HEK293 (cell line): ENCODE results near the gene CEP170B.
A peak's percentile ranks its signal among the peaks of the same experiment; 100 is the strongest.

Experiments used
- CTCF ChIA-PET: fragments of 350-600 bp; formaldehyde crosslinking; extraction: SDS; loops from one replicate; lab custom pipeline; 2021; ENCODE audit warnings: antibody characterized with exemption; lab: Yijun Ruan, JAX
- POLR2A ChIA-PET: fragments of 300-600 bp; formaldehyde crosslinking; extraction: SDS; loops from one replicate; lab custom pipeline; 2020; ENCODE audit warnings: antibody characterized with exemption, inconsistent platforms; lab: Yijun Ruan, JAX
- H3K27ac ChIP-seq: fragments of 200-500 bp; sonication (Bioruptor generic); 2 replicates; pipeline ENCODE4 v1.5.1; 2014; ENCODE audit warnings: low read depth, low read length, control low read depth, inconsistent platforms; ENCODE audit errors: extremely low read depth
- H3K36me3 ChIP-seq, 2 experiments: fragments of 200-500 bp in 1 of 2; sonication (Bioruptor generic) in 1 of 2; 1 replicate in 1 of 2; 2 replicates in 1 of 2; pipeline ENCODE4 v1.5.1; 2014 to 2017; ENCODE audit warnings: inconsistent platforms in 2 of 2, low read length in 2 of 2; ENCODE audit not compliant: control insufficient read depth in 2 of 2, insufficient read depth in 1 of 2
- H3K4me1 ChIP-seq: fragments of 200-500 bp; sonication (Bioruptor generic); 2 replicates; pipeline ENCODE4 v1.5.1; 2014; ENCODE audit warnings: mild to moderate bottlenecking, low read length, inconsistent platforms; ENCODE audit not compliant: control insufficient read depth, insufficient read depth
- H3K4me3 ChIP-seq: 2 replicates; pipeline ENCODE4 v1.5.1; 2011; ENCODE audit warnings: low read depth, mild to moderate bottlenecking, control low read depth, low read length, moderate library complexity
- H3K9me3 ChIP-seq: fragments of 200-500 bp; sonication (Bioruptor generic); 2 replicates; pipeline ENCODE4 v1.5.1; 2014; ENCODE audit warnings: low read depth, low read length, inconsistent platforms; ENCODE audit not compliant: control insufficient read depth, insufficient read depth
- FEZF1 ChIP-seq: fragments of 450-650 bp; formaldehyde crosslinking; IDR thresholded peaks from 2 replicates; pipeline ENCODE4 v1.5.1; 2016; ENCODE audit warnings: missing biosample characterization, missing genetic modification characterization
- GLI4 ChIP-seq: fragments of 450-650 bp; formaldehyde crosslinking; IDR thresholded peaks from 2 replicates; pipeline ENCODE4 v1.5.1; 2016; ENCODE audit warnings: missing biosample characterization, missing genetic modification characterization
- GLIS1 ChIP-seq: fragments of 450-650 bp; formaldehyde crosslinking; IDR thresholded peaks from 2 replicates; pipeline ENCODE4 v1.5.1; 2016; ENCODE audit warnings: missing biosample characterization, missing genetic modification characterization
- SP3 ChIP-seq: fragments of 450-650 bp; formaldehyde crosslinking; IDR thresholded peaks from 2 replicates; pipeline ENCODE4 v1.5.1; 2016; ENCODE audit warnings: missing biosample characterization, missing genetic modification characterization
- SP7 ChIP-seq: fragments of 450-650 bp; formaldehyde crosslinking; IDR thresholded peaks from 2 replicates; pipeline ENCODE4 v1.5.1; 2016; ENCODE audit warnings: missing biosample characterization, missing genetic modification characterization
- ZBTB1 ChIP-seq: fragments of 450-650 bp; formaldehyde crosslinking; IDR thresholded peaks from 2 replicates; pipeline ENCODE4 v1.5.1; 2016; ENCODE audit warnings: missing biosample characterization, missing genetic modification characterization
- ZBTB20 ChIP-seq: fragments of 450-650 bp; formaldehyde crosslinking; IDR thresholded peaks from 2 replicates; pipeline ENCODE4 v1.5.1; 2016; ENCODE audit warnings: missing biosample characterization, missing genetic modification characterization
- ZBTB8A ChIP-seq: fragments of 450-650 bp; formaldehyde crosslinking; IDR thresholded peaks from 2 replicates; pipeline ENCODE4 v1.5.1; 2016; ENCODE audit warnings: missing biosample characterization, missing genetic modification characterization
- ZNF184 ChIP-seq: fragments of 450-650 bp; IDR thresholded peaks from 2 replicates; pipeline ENCODE4 v1.5.1; 2018; ENCODE audit warnings: missing biosample characterization, mild to moderate bottlenecking, missing genetic modification characterization
- ZNF19 ChIP-seq: fragments of 450-650 bp; formaldehyde crosslinking; IDR thresholded peaks from 2 replicates; pipeline ENCODE4; 2016; ENCODE audit warnings: missing biosample characterization, missing genetic modification characterization, low read depth
- ZNF335 ChIP-seq: fragments of 450-650 bp; formaldehyde crosslinking; conservative IDR thresholded peaks from 2 replicates; pipeline ENCODE4 v1.5.1; 2016; ENCODE audit warnings: missing biosample characterization, missing genetic modification characterization
- ZNF521 ChIP-seq: fragments of 450-650 bp; formaldehyde crosslinking; IDR thresholded peaks from 2 replicates; pipeline ENCODE4 v1.5.1; 2017; ENCODE audit warnings: missing biosample characterization, mild to moderate bottlenecking, missing genetic modification characterization
- ZNF544 ChIP-seq: fragments of 450-650 bp; formaldehyde crosslinking; IDR thresholded peaks from 2 replicates; pipeline ENCODE4 v1.5.0; 2017; ENCODE audit warnings: missing biosample characterization, missing genetic modification characterization
- ZNF558 ChIP-seq: fragments of 450-650 bp; formaldehyde crosslinking; IDR thresholded peaks from 2 replicates; pipeline ENCODE4 v1.5.1; 2016; ENCODE audit warnings: missing biosample characterization, missing genetic modification characterization
- ZNF560 ChIP-seq: fragments of 450-650 bp; formaldehyde crosslinking; IDR thresholded peaks from 2 replicates; pipeline ENCODE4 v1.5.1; 2017; ENCODE audit warnings: missing biosample characterization, missing genetic modification characterization, borderline replicate concordance
- ZNF561 ChIP-seq: fragments of 450-650 bp; IDR thresholded peaks from 2 replicates; pipeline ENCODE4 v1.5.1; 2018; ENCODE audit warnings: missing biosample characterization, missing genetic modification characterization, borderline replicate concordance
- ZNF623 ChIP-seq: fragments of 450-650 bp; formaldehyde crosslinking; IDR thresholded peaks from 2 replicates; pipeline ENCODE4 v1.5.1; 2016; ENCODE audit warnings: missing biosample characterization, missing genetic modification characterization
- ZNF747 ChIP-seq: fragments of 450-650 bp; formaldehyde crosslinking; IDR thresholded peaks from 2 replicates; pipeline ENCODE4 v1.5.1; 2016; ENCODE audit warnings: missing biosample characterization, missing genetic modification characterization
- ZNF768 ChIP-seq: fragments of 450-650 bp; formaldehyde crosslinking; IDR thresholded peaks from 2 replicates; pipeline ENCODE4 v1.5.1; 2018; ENCODE audit warnings: missing biosample characterization, mild to moderate bottlenecking, missing genetic modification characterization
- ZSCAN30 ChIP-seq: fragments of 450-650 bp; IDR thresholded peaks from 2 replicates; pipeline ENCODE4 v1.5.1; 2018; ENCODE audit warnings: missing biosample characterization, mild to moderate bottlenecking, missing genetic modification characterization, moderate library complexity
- TF ChIP-seq, protein P1 (sequence below): fragments of 450-650 bp; formaldehyde crosslinking; IDR thresholded peaks from 2 replicates; pipeline ENCODE4 v1.5.1; 2016; ENCODE audit warnings: missing biosample characterization, missing genetic modification characterization
- TF ChIP-seq, protein P2 (sequence below): fragments of 450-650 bp; formaldehyde crosslinking; IDR thresholded peaks from 2 replicates; pipeline ENCODE4 v1.5.1; 2016; ENCODE audit warnings: missing biosample characterization, missing genetic modification characterization
- TF ChIP-seq, protein P3 (sequence below): fragments of 450-650 bp; formaldehyde crosslinking; IDR thresholded peaks from 2 replicates; pipeline ENCODE4 v1.5.1; 2017; ENCODE audit warnings: missing biosample characterization, missing genetic modification characterization
- TF ChIP-seq, protein P4 (sequence below): fragments of 450-650 bp; formaldehyde crosslinking; IDR thresholded peaks from 2 replicates; pipeline ENCODE4 v1.5.1; 2016; ENCODE audit warnings: missing biosample characterization, missing genetic modification characterization
- TF ChIP-seq, protein P5 (sequence below): fragments of 450-650 bp; formaldehyde crosslinking; IDR thresholded peaks from 2 replicates; pipeline ENCODE4 v1.5.1; 2016; ENCODE audit warnings: missing biosample characterization, missing genetic modification characterization

CEP170B gene

DNA sequence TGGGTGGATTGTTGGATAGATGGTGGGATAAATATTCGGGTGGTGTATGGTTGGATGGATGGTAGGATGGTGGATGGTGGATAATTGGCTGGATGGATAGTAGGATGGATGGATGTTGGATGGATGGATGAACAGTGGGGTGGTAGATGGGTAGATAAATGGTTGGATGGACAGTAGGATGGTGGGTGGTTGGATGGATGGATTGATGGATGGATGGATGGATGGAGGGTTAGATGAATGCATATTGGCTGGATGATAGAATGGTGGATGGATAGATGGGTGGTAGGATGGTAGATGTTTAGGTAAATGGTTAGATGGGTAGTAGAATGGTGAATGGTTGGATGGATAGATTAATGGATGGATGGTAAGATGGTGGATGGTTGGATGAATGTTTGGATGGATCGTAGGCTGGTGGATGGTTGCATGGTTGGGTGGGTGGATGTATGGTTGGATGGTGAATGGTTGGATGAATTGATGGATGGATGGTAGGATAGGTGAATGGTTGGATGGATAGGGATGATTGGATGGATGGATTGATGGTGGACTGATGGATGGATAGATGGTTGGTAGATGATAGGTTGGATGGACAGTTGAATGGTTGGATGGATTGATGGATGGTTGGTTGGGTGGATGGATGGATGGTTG lies 40.6 kb upstream of the CEP170B start (continued):
- TF ChIP-seq, protein P1, sequence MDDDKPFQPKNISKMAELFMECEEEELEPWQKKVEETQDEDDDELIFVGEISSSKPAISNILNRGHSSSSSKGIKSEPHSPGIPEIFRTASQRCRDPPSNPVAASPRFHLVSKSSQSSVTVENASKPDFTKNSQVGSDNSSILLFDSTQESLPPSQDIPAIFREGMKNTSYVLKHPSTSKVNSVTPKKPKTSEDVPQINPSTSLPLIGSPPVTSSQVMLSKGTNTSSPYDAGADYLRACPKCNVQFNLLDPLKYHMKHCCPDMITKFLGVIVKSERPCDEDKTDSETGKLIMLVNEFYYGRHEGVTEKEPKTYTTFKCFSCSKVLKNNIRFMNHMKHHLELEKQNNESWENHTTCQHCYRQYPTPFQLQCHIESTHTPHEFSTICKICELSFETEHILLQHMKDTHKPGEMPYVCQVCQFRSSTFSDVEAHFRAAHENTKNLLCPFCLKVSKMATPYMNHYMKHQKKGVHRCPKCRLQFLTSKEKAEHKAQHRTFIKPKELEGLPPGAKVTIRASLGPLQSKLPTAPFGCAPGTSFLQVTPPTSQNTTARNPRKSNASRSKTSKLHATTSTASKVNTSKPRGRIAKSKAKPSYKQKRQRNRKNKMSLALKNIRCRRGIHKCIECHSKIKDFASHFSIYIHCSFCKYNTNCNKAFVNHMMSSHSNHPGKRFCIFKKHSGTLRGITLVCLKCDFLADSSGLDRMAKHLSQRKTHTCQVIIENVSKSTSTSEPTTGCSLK (tag by site-specific recombination) = 0 out of 2 replicates have a peak, but pooled peaks have one; percentile 75
- TF ChIP-seq ZNF184 (tag by site-specific recombination) (no peak), ZNF623 (tag by site-specific recombination) (no peak), ZBTB20 (tag by site-specific recombination) (peak; percentile 28; the same call in 1 of the 2 replicates), ZNF558 (tag by site-specific recombination) (no peak), ZNF747 (tag by site-specific recombination) (peak; percentile 34; the same call in 1 of the 2 replicates), ZBTB1 (tag by site-specific recombination) (no peak)

DNA sequence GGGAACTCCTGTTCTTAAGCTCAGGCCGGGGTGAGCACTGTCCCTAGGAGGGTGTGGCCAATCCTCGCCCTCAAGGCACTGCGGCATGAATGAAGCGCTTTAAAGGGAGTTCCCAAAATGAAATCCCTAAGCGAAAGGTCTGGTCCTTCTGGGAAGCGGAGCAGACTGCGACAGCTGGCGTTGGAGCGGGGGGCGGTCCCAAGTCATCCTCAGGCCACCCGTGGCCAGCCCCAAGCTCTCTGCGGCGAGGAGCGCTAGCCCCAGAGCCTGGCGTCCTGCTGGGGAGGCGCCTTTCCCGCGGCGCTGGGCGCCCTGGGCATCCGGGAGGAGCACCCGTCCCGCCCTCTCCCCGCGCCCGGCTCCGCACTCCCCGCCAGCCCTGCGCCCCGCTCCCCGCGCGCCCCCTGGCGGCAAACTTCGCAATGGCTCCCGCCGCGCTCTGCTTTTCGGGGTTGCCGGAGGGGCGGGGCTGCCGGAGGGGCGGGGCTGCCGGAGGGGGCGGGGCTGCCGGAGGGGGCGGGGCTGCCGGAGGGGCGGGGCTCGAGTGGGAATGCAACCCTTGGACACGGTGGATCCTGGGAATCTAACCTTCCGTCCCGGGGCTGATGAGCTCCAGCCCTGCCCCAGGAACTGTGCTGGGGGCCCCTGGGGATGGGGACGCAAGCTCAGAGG lies 38.7 kb upstream of the CEP170B start:
- ChIA-PET CTCF (interaction anchor here (0.5 to 3.5 kb wide), 23 partner anchors 18 to 209 kb away, joined by 3 to 57 read pairs (median 3); partner anchors contain the start of genes ADSS1, CEP170B and SIVA1), POLR2A (interaction anchor here (0.6 to 1.8 kb wide), 8 partner anchors 13 to 1056 kb away, joined by 3 to 13 read pairs (median 4); partner anchors contain the start of genes CEP170B, SIVA1 and ZBTB42)
- Histone ChIP-seq H3K4me3 (peak overlapping the region; percentile 49), H3K9me3 (no peaks in the 10 kb centered on the region), H3K27ac (no peak overlapping the region), H3K4me1 (peaks cover 6% of the 10 kb centered on the region), H3K36me3 (no peaks in the 10 kb centered on the region)
- TF ChIP-seq ZNF521 (tag by site-specific recombination) (no peak), ZNF768 (peak; percentile 21; the same call in 1 of the 2 replicates), ZBTB8A (tag by site-specific recombination) (peak; percentile 99), GLIS1 (tag by site-specific recombination) (peak; percentile 41; the same call in 1 of the 2 replicates), SP3 (tag by site-specific recombination) (peak; percentile 65), ZNF335 (tag by site-specific recombination) (peak; percentile 71), ZNF561 (tag by site-specific recombination) (peak; percentile 72; the same call in 1 of the 2 replicates), ZNF19 (tag by site-specific recombination) (no peak), ZSCAN30 (tag by site-specific recombination) (0 out of 2 replicates have a peak, but pooled peaks have one; percentile 72), ZNF544 (tag by site-specific recombination) (no peak), ZNF560 (tag by site-specific recombination) (no peak), SP7 (peak; percentile 87), GLI4 (tag by site-specific recombination) (no peak), FEZF1 (tag by site-specific recombination) (no peak)
- TF ChIP-seq, protein P2, sequence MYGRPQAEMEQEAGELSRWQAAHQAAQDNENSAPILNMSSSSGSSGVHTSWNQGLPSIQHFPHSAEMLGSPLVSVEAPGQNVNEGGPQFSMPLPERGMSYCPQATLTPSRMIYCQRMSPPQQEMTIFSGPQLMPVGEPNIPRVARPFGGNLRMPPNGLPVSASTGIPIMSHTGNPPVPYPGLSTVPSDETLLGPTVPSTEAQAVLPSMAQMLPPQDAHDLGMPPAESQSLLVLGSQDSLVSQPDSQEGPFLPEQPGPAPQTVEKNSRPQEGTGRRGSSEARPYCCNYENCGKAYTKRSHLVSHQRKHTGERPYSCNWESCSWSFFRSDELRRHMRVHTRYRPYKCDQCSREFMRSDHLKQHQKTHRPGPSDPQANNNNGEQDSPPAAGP (tag by site-specific recombination) = peak; percentile 69
- TF ChIP-seq, protein P3, sequence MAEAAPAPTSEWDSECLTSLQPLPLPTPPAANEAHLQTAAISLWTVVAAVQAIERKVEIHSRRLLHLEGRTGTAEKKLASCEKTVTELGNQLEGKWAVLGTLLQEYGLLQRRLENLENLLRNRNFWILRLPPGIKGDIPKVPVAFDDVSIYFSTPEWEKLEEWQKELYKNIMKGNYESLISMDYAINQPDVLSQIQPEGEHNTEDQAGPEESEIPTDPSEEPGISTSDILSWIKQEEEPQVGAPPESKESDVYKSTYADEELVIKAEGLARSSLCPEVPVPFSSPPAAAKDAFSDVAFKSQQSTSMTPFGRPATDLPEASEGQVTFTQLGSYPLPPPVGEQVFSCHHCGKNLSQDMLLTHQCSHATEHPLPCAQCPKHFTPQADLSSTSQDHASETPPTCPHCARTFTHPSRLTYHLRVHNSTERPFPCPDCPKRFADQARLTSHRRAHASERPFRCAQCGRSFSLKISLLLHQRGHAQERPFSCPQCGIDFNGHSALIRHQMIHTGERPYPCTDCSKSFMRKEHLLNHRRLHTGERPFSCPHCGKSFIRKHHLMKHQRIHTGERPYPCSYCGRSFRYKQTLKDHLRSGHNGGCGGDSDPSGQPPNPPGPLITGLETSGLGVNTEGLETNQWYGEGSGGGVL (tag by site-specific recombination) = no peak
- TF ChIP-seq, protein P4, sequence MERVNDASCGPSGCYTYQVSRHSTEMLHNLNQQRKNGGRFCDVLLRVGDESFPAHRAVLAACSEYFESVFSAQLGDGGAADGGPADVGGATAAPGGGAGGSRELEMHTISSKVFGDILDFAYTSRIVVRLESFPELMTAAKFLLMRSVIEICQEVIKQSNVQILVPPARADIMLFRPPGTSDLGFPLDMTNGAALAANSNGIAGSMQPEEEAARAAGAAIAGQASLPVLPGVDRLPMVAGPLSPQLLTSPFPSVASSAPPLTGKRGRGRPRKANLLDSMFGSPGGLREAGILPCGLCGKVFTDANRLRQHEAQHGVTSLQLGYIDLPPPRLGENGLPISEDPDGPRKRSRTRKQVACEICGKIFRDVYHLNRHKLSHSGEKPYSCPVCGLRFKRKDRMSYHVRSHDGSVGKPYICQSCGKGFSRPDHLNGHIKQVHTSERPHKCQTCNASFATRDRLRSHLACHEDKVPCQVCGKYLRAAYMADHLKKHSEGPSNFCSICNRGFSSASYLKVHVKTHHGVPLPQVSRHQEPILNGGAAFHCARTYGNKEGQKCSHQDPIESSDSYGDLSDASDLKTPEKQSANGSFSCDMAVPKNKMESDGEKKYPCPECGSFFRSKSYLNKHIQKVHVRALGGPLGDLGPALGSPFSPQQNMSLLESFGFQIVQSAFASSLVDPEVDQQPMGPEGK (tag by site-specific recombination) = peak; percentile 80
- TF ChIP-seq, protein P5, sequence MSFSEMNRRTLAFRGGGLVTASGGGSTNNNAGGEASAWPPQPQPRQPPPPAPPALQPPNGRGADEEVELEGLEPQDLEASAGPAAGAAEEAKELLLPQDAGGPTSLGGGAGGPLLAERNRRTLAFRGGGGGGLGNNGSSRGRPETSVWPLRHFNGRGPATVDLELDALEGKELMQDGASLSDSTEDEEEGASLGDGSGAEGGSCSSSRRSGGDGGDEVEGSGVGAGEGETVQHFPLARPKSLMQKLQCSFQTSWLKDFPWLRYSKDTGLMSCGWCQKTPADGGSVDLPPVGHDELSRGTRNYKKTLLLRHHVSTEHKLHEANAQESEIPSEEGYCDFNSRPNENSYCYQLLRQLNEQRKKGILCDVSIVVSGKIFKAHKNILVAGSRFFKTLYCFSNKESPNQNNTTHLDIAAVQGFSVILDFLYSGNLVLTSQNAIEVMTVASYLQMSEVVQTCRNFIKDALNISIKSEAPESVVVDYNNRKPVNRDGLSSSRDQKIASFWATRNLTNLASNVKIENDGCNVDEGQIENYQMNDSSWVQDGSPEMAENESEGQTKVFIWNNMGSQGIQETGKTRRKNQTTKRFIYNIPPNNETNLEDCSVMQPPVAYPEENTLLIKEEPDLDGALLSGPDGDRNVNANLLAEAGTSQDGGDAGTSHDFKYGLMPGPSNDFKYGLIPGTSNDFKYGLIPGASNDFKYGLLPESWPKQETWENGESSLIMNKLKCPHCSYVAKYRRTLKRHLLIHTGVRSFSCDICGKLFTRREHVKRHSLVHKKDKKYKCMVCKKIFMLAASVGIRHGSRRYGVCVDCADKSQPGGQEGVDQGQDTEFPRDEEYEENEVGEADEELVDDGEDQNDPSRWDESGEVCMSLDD = peak; percentile 79
